ENCODE measurements around the gene SUCLG2. TPM values are rescaled to one million over a fixed set of nuclear protein-coding genes. Genes with fewer than 3 reads are reported as not detected.

SUCLG2 gene
- 51.7 and 55.6 TPM in 2 replicates for total RNA-seq

GRCh38 chr3:67654099-67654843 lies at the start of gene SUCLG2:
Gene SUCLG2 (minus strand): TSS chr3:67654612. CDS start chr3:67654586, 26 bp downstream.

